K562 (cell line): ENCODE results near the gene TSGA10. TPM values are rescaled to one million over a fixed set of nuclear protein-coding genes. Genes with fewer than 3 reads are reported as not detected.

Source experiments
- BCOR ChIP-seq: fragments of 450-650 bp; IDR thresholded peaks from 2 replicates; pipeline ENCODE4 v1.6.1; 2016
- CTBP1 ChIP-seq: fragments of 450-650 bp; IDR thresholded peaks from 2 replicates; pipeline ENCODE4 v1.6.1; 2016; ENCODE audit warnings: borderline replicate concordance
- FOXK2 ChIP-seq, 2 experiments: fragments of 450-650 bp; IDR thresholded peaks in 1 of 2; conservative IDR thresholded peaks in 1 of 2; 2 replicates each; pipeline ENCODE4 v1.6.1; 2016; ENCODE audit warnings: low read depth in 2 of 2, mild to moderate bottlenecking in 1 of 2
- FOXP4 ChIP-seq: sonication (generic); formaldehyde crosslinking; IDR thresholded peaks from 2 replicates; pipeline ENCODE4 v1.8.0; 2022; ENCODE audit warnings: mild to moderate bottlenecking, missing genetic modification reagents, borderline replicate concordance
- HNRNPK ChIP-seq: fragments of 200-400 bp; formaldehyde crosslinking; IDR thresholded peaks from one replicate; pipeline ENCODE4 v1.6.1; 2018; ENCODE audit warnings: mild to moderate bottlenecking, low read depth, low read length; ENCODE audit not compliant: poor library complexity, severe bottlenecking
- KAT8 ChIP-seq: fragments of 450-650 bp; IDR thresholded peaks from 2 replicates; pipeline ENCODE4 v1.6.1; 2016; ENCODE audit warnings: low read depth, mild to moderate bottlenecking
- KDM4B ChIP-seq, 2 experiments: fragments of 450-650 bp in 1 of 2; sonication (generic) in 1 of 2; IDR thresholded peaks; 2 replicates each; pipeline ENCODE4 v1.6.1; 2016 to 2017; ENCODE audit warnings: borderline replicate concordance in 2 of 2, antibody characterized with exemption in 1 of 2, low read depth in 1 of 2, mild to moderate bottlenecking in 1 of 2
- NCOR1 ChIP-seq: fragments of 450-650 bp; IDR thresholded peaks from 2 replicates; pipeline ENCODE4 v1.6.1; 2016; ENCODE audit warnings: mild to moderate bottlenecking, moderate library complexity
- NFE2 ChIP-seq: IDR thresholded peaks from 2 replicates; pipeline ENCODE4 v1.6.1; 2014; ENCODE audit warnings: antibody characterized with exemption, low read depth
- NFIX ChIP-seq: fragments of 250-450 bp; sonication (Bioruptor Pico); IDR thresholded peaks from 2 replicates; pipeline ENCODE4 v1.4.0; 2020; ENCODE audit warnings: low read depth, mild to moderate bottlenecking, moderate library complexity
- PHF8 ChIP-seq: fragments of 200-600 bp; sonication (generic); IDR thresholded peaks from 2 replicates; pipeline ENCODE4 v1.6.1; 2012; ENCODE audit warnings: mixed run types, mild to moderate bottlenecking, inconsistent platforms, low read length, moderate library complexity, borderline replicate concordance
- PKNOX1 ChIP-seq: fragments of 450-650 bp; IDR thresholded peaks from 2 replicates; pipeline ENCODE4 v1.6.1; 2016
- POLR2AphosphoS5 ChIP-seq: IDR thresholded peaks from 2 replicates; pipeline ENCODE4 v1.6.1; 2011; ENCODE audit warnings: mild to moderate bottlenecking, low read depth, low read length, moderate library complexity; ENCODE audit not compliant: control insufficient read depth, insufficient read depth
- RBM22 ChIP-seq: fragments of 200-400 bp; formaldehyde crosslinking; IDR thresholded peaks from 2 replicates; pipeline ENCODE4 v1.6.1; 2018; ENCODE audit warnings: low read length, low read depth; ENCODE audit not compliant: poor library complexity, severe bottlenecking
- RFX7 ChIP-seq: fragments of 250-450 bp; sonication (Bioruptor Pico); IDR thresholded peaks from 2 replicates; pipeline ENCODE4 v1.5.1; 2021; ENCODE audit warnings: mild to moderate bottlenecking
- SAFB ChIP-seq: fragments of 200-400 bp; formaldehyde crosslinking; IDR thresholded peaks from 2 replicates; pipeline ENCODE4 v1.6.1; 2017; ENCODE audit warnings: low read depth, low read length, borderline replicate concordance
- SMAD1 ChIP-seq: fragments of 150-350 bp; IDR thresholded peaks from 2 replicates; pipeline ENCODE4 v1.6.1; 2014; ENCODE audit warnings: low read length, low read depth; ENCODE audit not compliant: partially characterized antibody
- VEZF1 ChIP-seq: fragments of 200-800 bp; sonication (Bioruptor generic); IDR thresholded peaks from 2 replicates; pipeline ENCODE4 v1.6.1; 2017; ENCODE audit warnings: missing genetic modification characterization, missing compliant biosample characterization
- ZBTB26 ChIP-seq: fragments of 450-650 bp; formaldehyde crosslinking; IDR thresholded peaks from 2 replicates; pipeline ENCODE4 v1.4.0; 2022; ENCODE audit warnings: missing genetic modification characterization
- ZFP36 ChIP-seq: fragments of 150-350 bp; IDR thresholded peaks from 2 replicates; pipeline ENCODE4 v1.6.1; 2018; ENCODE audit warnings: low read length, low read depth; ENCODE audit not compliant: partially characterized antibody
- ZNF274 ChIP-seq: IDR thresholded peaks from 2 replicates; pipeline ENCODE4 v1.6.1; 2011; ENCODE audit warnings: low read depth, mild to moderate bottlenecking, low read length, moderate library complexity, borderline replicate concordance
- ZSCAN32 ChIP-seq: fragments of 450-650 bp; formaldehyde crosslinking; IDR thresholded peaks from 2 replicates; pipeline ENCODE4 v1.4.0; 2020; ENCODE audit warnings: mild to moderate bottlenecking, moderate library complexity
- polyA plus RNA-seq, 8 experiments: library from polyadenylated mRNA; depleted of rRNA in 4 of 8; stranded (reverse) in 5 of 8; unstranded in 3 of 8; fragments of >200 nt; fragmentation: Nextera tagmentation in 2 of 8; fragmentation: Illumina TruSeq in 1 of 8; extraction: Ambion mirVana in 2 of 8; extraction: Trizol in 1 of 8; gene quantifications; 2 replicates each; pipeline versions ENCODE4 v1.2.1 to v1.2.3, GENCODE V29; 2011 to 2014; ENCODE audit warnings: inconsistent platforms in 1 of 8, missing spikeins in 1 of 8
- total RNA-seq, 7 experiments: library from RNA; depleted of rRNA in 6 of 7; stranded (reverse); fragments of >200 nt in 6 of 7; fragmentation: Illumina TruSeq in 2 of 7; extraction: Trizol in 2 of 7; gene quantifications; 2 replicates each; pipeline versions ENCODE4 v1.2.1 to v1.2.3, GENCODE V29; 2011 to 2021; ENCODE audit warnings: low replicate concordance in 1 of 7

The TSGA10 gene
- total and polyA plus RNA-seq, 9 of the 15 experiments (the other 6 are each of a cell fraction or from before 2014, with no cell fraction given), result 2.1 to 11.3 (median 3.2) TPM

GRCh38 chr2:99180755-99181623, 26.2 kb upstream of the TSGA10 start, which contains the start of the genes MITD1 and MRPL30 (continued):
- no peak for TF ChIP-seq RFX7 (CRISPR knock-in tag)
- TF ChIP-seq NCOR1, result no peak; the same call in 1 of the 2 replicates
- no peak for TF ChIP-seq HNRNPK
- TF ChIP-seq FOXP4 (CRISPR knock-in tag), result 0 out of 2 replicates have a peak, but pooled peaks have one; percentile 48
- TF ChIP-seq BCOR, result 0 out of 2 replicates have a peak, but pooled peaks have one; percentile 21
- no peak for TF ChIP-seq ZSCAN32
- no peak for TF ChIP-seq KAT8
- TF ChIP-seq FOXK2 (conservative IDR thresholded peaks at IDR 0.05 in 1 of 2, IDR thresholded peaks at IDR 0.05 in 1 of 2; ENCODE audit: low read depth in 2 of 2), result peak; percentile 48 to 81; a peak in 3 of 4 replicates
- TF ChIP-seq SAFB, result no peak
- peak; percentile 26 for TF ChIP-seq SMAD1
- TF ChIP-seq VEZF1 (CRISPR knock-in tag), result peak; percentile 59
- TF ChIP-seq CTBP1, result peak; percentile 83
- 0 out of 2 replicates have a peak, but pooled peaks have one; percentile 7 for TF ChIP-seq NFE2
- no peak for TF ChIP-seq RBM22
- TF ChIP-seq KDM4B (IDR thresholded peaks at IDR 0.05; ENCODE audit: borderline replicate concordance in 2 of 2, low read depth in 1 of 2), result no peak
- peak; percentile 96 for TF ChIP-seq POLR2AphosphoS5
- TF ChIP-seq PKNOX1, result peak; percentile 44
- TF ChIP-seq PHF8, result peak; percentile 92; the same call in 1 of the 2 replicates
- no peak for TF ChIP-seq NFIX (CRISPR knock-in tag)
- TF ChIP-seq ZBTB26 (CRISPR knock-in tag), result no peak
- no peak for TF ChIP-seq ZFP36
- TF ChIP-seq ZNF274, result no peak
